HepG2 (cell line): Measurements from ENCODE around the gene STAM. TPM values are rescaled to one million over a fixed set of nuclear protein-coding genes. Genes with fewer than 3 reads are reported as not detected.

Experiments used
- ATAC-seq: fragments of 200-7000 bp; cut with Tn5 transposase; 3 replicates; pipeline ENCODE4 v1.9.1; 2020; ENCODE audit warnings: mild to moderate bottlenecking, moderate library complexity
- BruUV-seq: library from RNA; stranded (reverse); fragments of 400-500 nt; replicated peaks from 2 replicates; lab custom pipeline; 2021; lab: Mats Ljungman, UMichigan
- CTCF ChIA-PET: fragments of 300-600 bp; formaldehyde crosslinking; extraction: SDS; loops from one replicate; lab custom pipeline; 2021; ENCODE audit warnings: low total read pairs, inconsistent platforms, low intra/inter-chr PET ratio; lab: Yijun Ruan, JAX
- POLR2A ChIA-PET: fragments of 350-600 bp; sonication (Branson Sonifier 250); formaldehyde crosslinking; loops from one replicate; lab custom pipeline; 2020; ENCODE audit warnings: antibody characterized with exemption, inconsistent platforms; lab: Yijun Ruan, JAX
- DNase-seq: peaks from one replicate; pipeline ENCODE4 v3.0.0-alpha.2; 2015; ENCODE audit warnings: low spot score
- FAIRE-seq: peaks from 3 replicates; lab custom pipeline; 2011; peaks lifted over from hg19 to GRCh38; lab: Jason Lieb, UNC
- H2AFZ ChIP-seq: one replicate; pipeline ENCODE4 v1.6.1; 2011; ENCODE audit warnings: low read length, inconsistent platforms
- H3K27ac ChIP-seq: fragments of 300-600 bp; 3 replicates; pipeline ENCODE4 v1.8.0; 2011; ENCODE audit warnings: mixed run types, mild to moderate bottlenecking, mixed read lengths, low read length, inconsistent platforms; ENCODE audit not compliant: insufficient read depth; ENCODE audit errors: extremely low read length
- H3K27me3 ChIP-seq, 2 experiments: fragments of 200-600 bp in 1 of 2; 2 replicates in 1 of 2; 3 replicates in 1 of 2; pipeline versions ENCODE4 v1.6.0 to v1.8.0; 2011; ENCODE audit warnings: low read length in 2 of 2, mild to moderate bottlenecking in 2 of 2, moderate library complexity in 2 of 2, inconsistent platforms in 1 of 2; ENCODE audit not compliant: insufficient read depth in 2 of 2, control insufficient read depth in 1 of 2
- H3K36me3 ChIP-seq, 2 experiments: fragments of 200-600 bp in 1 of 2; replicated peaks in 1 of 2; 2 replicates in 1 of 2; 3 replicates in 1 of 2; pipeline versions ENCODE4 v1.5.1 to v1.8.0; 2011; ENCODE audit warnings: low read length in 2 of 2, inconsistent platforms in 1 of 2; ENCODE audit not compliant: insufficient read depth in 2 of 2, control insufficient read depth in 1 of 2
- H3K4me1 ChIP-seq: 2 replicates; pipeline ENCODE4 v1.5.1; 2012; ENCODE audit warnings: low read length, inconsistent platforms; ENCODE audit not compliant: insufficient read depth
- H3K4me2 ChIP-seq: 2 replicates; pipeline ENCODE4 v1.6.0; 2011; ENCODE audit warnings: low read depth, low read length, inconsistent platforms
- H3K4me3 ChIP-seq, 3 experiments: fragments of 200-600 bp in 1 of 3; sonication (generic), shearing (Covaris generic) in 1 of 3; replicated peaks in 1 of 3; 2 replicates each; pipeline ENCODE4 v1.5.1; 2011 to 2016; ENCODE audit warnings: low read length in 3 of 3, inconsistent platforms in 2 of 3, low read depth in 2 of 3, mild to moderate bottlenecking in 2 of 3, control low read depth in 1 of 3, mixed read lengths in 1 of 3; ENCODE audit not compliant: insufficient read depth in 1 of 3
- H3K79me2 ChIP-seq: one replicate; pipeline ENCODE4 v1.6.1; 2011; ENCODE audit warnings: low read length, inconsistent platforms; ENCODE audit not compliant: insufficient read depth
- H3K9ac ChIP-seq: 2 replicates; pipeline ENCODE4 v1.6.0; 2011; ENCODE audit warnings: mild to moderate bottlenecking, low read depth, low read length, inconsistent platforms; ENCODE audit not compliant: insufficient read depth
- H3K9me3 ChIP-seq: 2 replicates; pipeline ENCODE4 v1.5.1; 2012; ENCODE audit warnings: mild to moderate bottlenecking, low read length
- H4K20me1 ChIP-seq: 2 replicates; pipeline ENCODE4 v1.6.0; 2011; ENCODE audit warnings: inconsistent platforms, mild to moderate bottlenecking, low read length, moderate library complexity; ENCODE audit not compliant: insufficient read depth
- AGO1 ChIP-seq: fragments of 200-400 bp; formaldehyde crosslinking; IDR thresholded peaks from 2 replicates; pipeline ENCODE4 v1.6.1; 2017; ENCODE audit warnings: mild to moderate bottlenecking, low read depth, low read length, moderate library complexity; ENCODE audit not compliant: poor library complexity, severe bottlenecking
- ZFP36L2 ChIP-seq: sonication (generic); formaldehyde crosslinking; IDR thresholded peaks from 2 replicates; pipeline ENCODE4 v1.4.0; 2020; ENCODE audit warnings: missing genetic modification reagents
- ZFY ChIP-seq: sonication (generic); formaldehyde crosslinking; IDR thresholded peaks from 2 replicates; pipeline ENCODE4 v1.4.0; 2020; ENCODE audit warnings: missing genetic modification reagents
- ZNF138 ChIP-seq: sonication (generic); formaldehyde crosslinking; IDR thresholded peaks from 2 replicates; pipeline ENCODE4 v1.5.0; 2020; ENCODE audit warnings: mild to moderate bottlenecking, low read depth, missing genetic modification reagents
- ZNF343 ChIP-seq: sonication (generic); formaldehyde crosslinking; IDR thresholded peaks from 2 replicates; pipeline ENCODE4 v1.4.0; 2020; ENCODE audit warnings: mild to moderate bottlenecking, missing genetic modification reagents
- ZNF563 ChIP-seq: sonication (generic); formaldehyde crosslinking; IDR thresholded peaks from 2 replicates; pipeline ENCODE4 v1.8.0; 2022; ENCODE audit warnings: mild to moderate bottlenecking, moderate library complexity, missing genetic modification reagents
- WGBS: methylation state at CpG from one replicate; pipeline ENCODE4 v1.1.6; 2017; ENCODE audit warnings: low lambda C conversion rate; 5-methylcytosine and 5-hydroxymethylcytosine counted together
- in situ Hi-C: cut with HindIII; loops from 2 replicates; pipeline ENCODE4 v1.10.0; 2017; ENCODE audit warnings: low pct_unique_long_range_greater_than_20kb; ENCODE audit not compliant: extremely low pct_ligation_motif_present
- intact Hi-C: fragments of 100-400 bp; cut with micrococcal nuclease; formaldehyde crosslinking; loops from one replicate; pipeline ENCODE4 v1.10.0; 2022; ENCODE audit not compliant: unreplicated experiment
- polyA plus RNA-seq, 8 experiments: library from polyadenylated mRNA; depleted of rRNA in 3 of 8; stranded (reverse) in 7 of 8; unstranded in 1 of 8; fragments of >200 nt; fragmentation: Illumina TruSeq in 4 of 8; extraction: Trizol in 4 of 8; gene quantifications; 2 replicates each; pipeline versions ENCODE4 v1.2.1 to v1.2.3, GENCODE V29; 2011 to 2016; ENCODE audit warnings: low read depth in 4 of 8, missing spikeins in 1 of 8, mixed read lengths in 1 of 8; ENCODE audit not compliant: insufficient read depth in 1 of 8
- total RNA-seq, 5 experiments: library from RNA; depleted of rRNA; stranded (reverse); fragments of >200 nt; fragmentation: Illumina TruSeq; extraction: Trizol; gene quantifications; 2 replicates each; pipeline ENCODE4 v1.2.3, GENCODE V29; 2016; ENCODE audit warnings: low read depth in 1 of 5
- TF ChIP-seq, protein P1 (sequence below): sonication (generic); formaldehyde crosslinking; IDR thresholded peaks from 2 replicates; pipeline ENCODE4 v1.8.0; 2023; ENCODE audit warnings: mild to moderate bottlenecking, missing genetic modification reagents

The STAM gene
- total and polyA plus RNA-seq, 2 of the 13 experiments (the other 11 are each of a cell fraction or from before 2014, with no cell fraction given), result 19.5 to 25.1 TPM

DNA sequence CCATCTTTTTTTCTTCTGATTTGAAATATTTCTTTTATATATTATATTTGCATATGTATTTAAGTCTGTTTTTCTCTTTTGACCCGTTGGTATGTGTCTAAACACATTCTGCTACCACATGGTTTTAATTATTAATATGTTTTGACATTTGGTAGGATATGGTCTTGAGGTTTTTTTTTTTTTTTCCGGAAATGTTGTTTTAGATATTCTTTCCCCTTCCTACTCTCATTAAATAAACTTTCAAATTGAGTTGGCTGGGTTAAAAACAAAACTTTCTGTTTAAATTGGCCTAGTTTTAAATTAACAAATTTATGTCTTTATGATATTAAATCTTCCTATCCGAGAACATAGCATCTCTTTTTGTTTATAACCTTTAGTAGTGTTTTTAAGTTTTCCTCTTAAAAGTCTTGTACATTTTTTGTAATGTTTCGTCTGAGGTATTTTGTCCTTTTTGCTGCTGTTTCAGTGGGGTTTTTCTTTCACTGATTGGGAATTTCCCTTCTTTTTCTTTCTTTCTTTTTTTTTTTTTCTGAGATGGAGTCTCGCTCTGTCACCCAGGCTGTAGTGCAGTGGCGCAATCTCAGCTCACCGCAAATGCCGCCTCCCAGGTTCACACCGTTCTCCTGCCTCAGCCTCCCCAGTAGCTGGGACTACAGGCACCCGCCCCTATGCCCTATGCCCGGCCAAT is 25.4 kb downstream of the STAM start:
- 89% methylated on average over 11 of the region's 11 CpGs for WGBS
- in situ Hi-C loops (loop anchor here (25.0 kb wide), 1 partner anchor 993 kb away; the partner anchor contains the start of genes ARL5B and NSUN6), intact Hi-C loops (no loop called here)
- Histone ChIP-seq H3K9me3 (no peaks in the 10 kb centered on the region), H3K36me3 (peaks cover 0 to under 1% of the 10 kb centered on the region in 2 experiments; a peak in 1 of 5 replicates), H3K27ac (peak overlapping the region; percentile 54), H4K20me1 (peaks cover 14% of the 10 kb centered on the region; the same call in 1 of the 2 replicates), H3K27me3 (no peaks in the 10 kb centered on the region), H2AFZ (no peak overlapping the region)
- DNase-seq, result no peak
- CTCF ChIA-PET, result no interaction called here
- TF ChIP-seq AGO1, result no peak
- TF ChIP-seq ZNF563 (CRISPR knock-in tag), result no peak
- no peak for TF ChIP-seq ZFY
- no peak for TF ChIP-seq ZFP36L2 (CRISPR knock-in tag)
- TF ChIP-seq ZNF138 (CRISPR knock-in tag), result no peak
- TF ChIP-seq ZNF343 (CRISPR knock-in tag), result no peak
- TF ChIP-seq, protein P1, sequence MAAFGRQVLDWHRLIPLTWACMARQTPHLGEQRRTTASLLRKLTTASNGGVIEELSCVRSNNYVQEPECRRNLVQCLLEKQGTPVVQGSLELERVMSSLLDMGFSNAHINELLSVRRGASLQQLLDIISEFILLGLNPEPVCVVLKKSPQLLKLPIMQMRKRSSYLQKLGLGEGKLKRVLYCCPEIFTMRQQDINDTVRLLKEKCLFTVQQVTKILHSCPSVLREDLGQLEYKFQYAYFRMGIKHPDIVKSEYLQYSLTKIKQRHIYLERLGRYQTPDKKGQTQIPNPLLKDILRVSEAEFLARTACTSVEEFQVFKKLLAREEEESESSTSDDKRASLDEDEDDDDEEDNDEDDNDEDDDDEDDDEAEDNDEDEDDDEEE (CRISPR knock-in tag), result no peak
- TF ChIP-seq, all 625 proteins: peak for 0
- Histone ChIP-seq H3K4me2 (peak overlapping the region; percentile 63), H3K4me3 (no peak overlapping the region), H3K79me2 (peaks cover 81% of the 10 kb centered on the region), H3K4me1 (peaks cover 91% of the 10 kb centered on the region), H3K9ac (no peak overlapping the region)
- ATAC-seq, result no peak
- POLR2A ChIA-PET, result no interaction called here
- no peak for FAIRE-seq
- BruUV-seq, result no TSS peak
